Measurements from ENCODE around the gene DNHD1.

Gene DNHD1

DNA sequence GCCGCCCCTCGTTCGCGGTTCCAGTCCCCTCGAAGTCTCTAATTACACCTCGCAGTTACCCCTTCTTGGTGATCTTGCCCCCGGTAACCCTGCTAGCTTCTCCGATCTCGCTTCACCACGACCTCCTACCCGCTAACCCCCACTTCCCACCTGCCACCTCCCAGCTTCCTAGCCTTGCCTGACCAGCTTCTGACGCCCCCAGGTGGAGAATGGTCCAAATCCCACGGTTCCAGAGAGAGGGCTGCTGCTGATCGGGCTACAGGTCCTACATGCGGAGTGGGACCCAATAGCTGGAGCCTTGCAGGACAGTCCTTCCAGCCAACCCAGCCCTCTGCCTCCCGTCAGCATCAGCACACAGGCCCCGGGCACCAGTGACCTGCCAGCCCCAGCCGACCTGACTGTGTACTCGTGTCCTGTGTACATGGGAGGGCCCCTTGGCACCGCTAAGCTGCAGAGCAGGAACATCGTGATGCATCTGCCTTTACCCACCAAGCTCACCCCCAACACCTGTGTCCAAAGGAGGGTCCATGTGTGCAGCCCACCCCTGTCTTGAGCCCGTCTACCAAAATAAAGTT lies 74.4 kb downstream of the DNHD1 start:
- no peaks in the 10 kb centered on the region for H3K4me1 ChIP-seq (ENCODE audit: insufficient read depth, low read length, poor library complexity, severe bottlenecking)

DNA sequence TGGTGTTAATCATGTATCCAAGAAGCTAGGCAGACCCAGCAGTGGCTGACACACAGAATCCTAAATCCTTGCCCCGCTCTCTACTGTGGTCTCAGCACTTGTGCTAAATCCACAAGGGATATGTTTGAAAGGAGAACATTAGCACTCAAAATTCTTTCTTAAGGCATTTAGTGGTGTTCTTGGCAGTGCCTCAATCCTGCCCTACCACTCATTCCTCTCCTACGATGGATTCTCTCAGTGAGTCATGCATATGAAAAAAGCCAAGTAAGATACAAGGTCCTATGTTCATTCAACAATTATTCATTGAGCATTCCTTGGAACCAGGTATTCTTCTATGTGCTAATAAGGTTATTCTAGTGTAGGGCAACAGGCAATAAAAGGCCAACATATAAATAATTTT lies 75.1 kb downstream of the DNHD1 start:
- H3K9me3 ChIP-seq (ENCODE audit: insufficient read depth, low read depth, low read length) = no peaks in the 10 kb centered on the region
- no peaks in the 10 kb centered on the region for H4K20me1 ChIP-seq (ENCODE audit: insufficient read depth, low read length, poor library complexity, severe bottlenecking)
- peaks cover 4% of the 10 kb centered on the region for H3K4me1 ChIP-seq (ENCODE audit: insufficient read depth, low read length, poor library complexity, severe bottlenecking)
- H3K9me2 ChIP-seq (replicated peaks; ENCODE audit: low read depth, low read length) = no peaks in the 10 kb centered on the region
- H3K27me3 ChIP-seq (ENCODE audit: insufficient read depth, low read length, poor library complexity, severe bottlenecking) = no peaks in the 10 kb centered on the region
- H3K4me3 ChIP-seq (ENCODE audit: low read length, poor library complexity, severe bottlenecking) = no peak overlapping the region
- TF ChIP-seq, protein P1, sequence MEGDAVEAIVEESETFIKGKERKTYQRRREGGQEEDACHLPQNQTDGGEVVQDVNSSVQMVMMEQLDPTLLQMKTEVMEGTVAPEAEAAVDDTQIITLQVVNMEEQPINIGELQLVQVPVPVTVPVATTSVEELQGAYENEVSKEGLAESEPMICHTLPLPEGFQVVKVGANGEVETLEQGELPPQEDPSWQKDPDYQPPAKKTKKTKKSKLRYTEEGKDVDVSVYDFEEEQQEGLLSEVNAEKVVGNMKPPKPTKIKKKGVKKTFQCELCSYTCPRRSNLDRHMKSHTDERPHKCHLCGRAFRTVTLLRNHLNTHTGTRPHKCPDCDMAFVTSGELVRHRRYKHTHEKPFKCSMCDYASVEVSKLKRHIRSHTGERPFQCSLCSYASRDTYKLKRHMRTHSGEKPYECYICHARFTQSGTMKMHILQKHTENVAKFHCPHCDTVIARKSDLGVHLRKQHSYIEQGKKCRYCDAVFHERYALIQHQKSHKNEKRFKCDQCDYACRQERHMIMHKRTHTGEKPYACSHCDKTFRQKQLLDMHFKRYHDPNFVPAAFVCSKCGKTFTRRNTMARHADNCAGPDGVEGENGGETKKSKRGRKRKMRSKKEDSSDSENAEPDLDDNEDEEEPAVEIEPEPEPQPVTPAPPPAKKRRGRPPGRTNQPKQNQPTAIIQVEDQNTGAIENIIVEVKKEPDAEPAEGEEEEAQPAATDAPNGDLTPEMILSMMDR (conservative IDR thresholded peaks at IDR 0.05; ENCODE audit: low read length) = no peak
- TF ChIP-seq EZH2phosphoT487 (IDR thresholded peaks at IDR 0.05; ENCODE audit: borderline replicate concordance) = no peak
- no peak overlapping the region for H2AFZ ChIP-seq (ENCODE audit: low read length)
- H3K79me2 ChIP-seq (ENCODE audit: insufficient read depth, low read length) = no peaks in the 10 kb centered on the region
- no peaks in the 10 kb centered on the region for H3K36me3 ChIP-seq (ENCODE audit: insufficient read depth, low read length)
- no peak overlapping the region for H3K9ac ChIP-seq (ENCODE audit: low read depth, low read length, poor library complexity, severe bottlenecking)
- no peaks in the 10 kb centered on the region for H3F3A ChIP-seq (ENCODE audit: low read depth)
- H3K4me2 ChIP-seq (ENCODE audit: low read depth, low read length, poor library complexity, severe bottlenecking) = no peak overlapping the region

More for the DNA sequence above, 74.4 kb downstream of the DNHD1 start:
- Histone ChIP-seq H3F3A (ENCODE audit: low read depth) (no peaks in the 10 kb centered on the region), H3K9ac (ENCODE audit: low read depth, low read length, poor library complexity, severe bottlenecking) (no peak overlapping the region), H2AFZ (ENCODE audit: low read length) (no peak overlapping the region), H3K4me3 (ENCODE audit: low read length, poor library complexity, severe bottlenecking) (no peak overlapping the region), H4K20me1 (ENCODE audit: insufficient read depth, low read length, poor library complexity, severe bottlenecking) (no peaks in the 10 kb centered on the region), H3K27me3 (ENCODE audit: insufficient read depth, low read length, poor library complexity, severe bottlenecking) (no peaks in the 10 kb centered on the region), H3K36me3 (ENCODE audit: insufficient read depth, low read length) (no peaks in the 10 kb centered on the region), H3K4me2 (ENCODE audit: low read depth, low read length, poor library complexity, severe bottlenecking) (no peak overlapping the region), H3K79me2 (ENCODE audit: insufficient read depth, low read length) (no peaks in the 10 kb centered on the region), H3K9me2 (replicated peaks; ENCODE audit: low read depth, low read length) (no peaks in the 10 kb centered on the region), H3K9me3 (ENCODE audit: insufficient read depth, low read depth, low read length) (no peaks in the 10 kb centered on the region)
- TF ChIP-seq, protein P1 (conservative IDR thresholded peaks at IDR 0.05; ENCODE audit: low read length) = no peak
- no peak for TF ChIP-seq EZH2phosphoT487 (IDR thresholded peaks at IDR 0.05; ENCODE audit: borderline replicate concordance)

GRCh38 chr11:6574816-6575715 lies 78.0 kb downstream of the DNHD1 start:
- TF ChIP-seq EZH2phosphoT487 (IDR thresholded peaks at IDR 0.05; ENCODE audit: borderline replicate concordance) = no peak
- TF ChIP-seq, protein P1 (conservative IDR thresholded peaks at IDR 0.05; ENCODE audit: low read length) = no peak
- Histone ChIP-seq H3K79me2 (ENCODE audit: insufficient read depth, low read length) (no peaks in the 10 kb centered on the region), H3K4me2 (ENCODE audit: low read depth, low read length, poor library complexity, severe bottlenecking) (no peak overlapping the region), H4K20me1 (ENCODE audit: insufficient read depth, low read length, poor library complexity, severe bottlenecking) (no peaks in the 10 kb centered on the region), H3K27me3 (ENCODE audit: insufficient read depth, low read length, poor library complexity, severe bottlenecking) (no peaks in the 10 kb centered on the region), H3K36me3 (ENCODE audit: insufficient read depth, low read length) (no peaks in the 10 kb centered on the region), H2AFZ (ENCODE audit: low read length) (no peak overlapping the region), H3K9ac (ENCODE audit: low read depth, low read length, poor library complexity, severe bottlenecking) (no peak overlapping the region), H3K4me1 (ENCODE audit: insufficient read depth, low read length, poor library complexity, severe bottlenecking) (peaks cover 5% of the 10 kb centered on the region), H3F3A (ENCODE audit: low read depth) (no peaks in the 10 kb centered on the region), H3K9me2 (replicated peaks; ENCODE audit: low read depth, low read length) (no peaks in the 10 kb centered on the region), H3K9me3 (ENCODE audit: insufficient read depth, low read depth, low read length) (no peaks in the 10 kb centered on the region), H3K4me3 (ENCODE audit: low read length, poor library complexity, severe bottlenecking) (no peak overlapping the region)

Measured in Loucy (cell line).